ENCODE measurements around the gene SLC32A1.

The SLC32A1 gene

GRCh38 chr20:38748861-38749149, 24.5 kb downstream of the SLC32A1 start:
- no peak for DNase-seq
- intact Hi-C loops (cut with DNase I) = no loop called here

- intact Hi-C loops (cut with DNase I) = loop anchor here (1.0 kb wide), 1 partner anchor 105 kb away; no protein-coding TSS in a partner anchor
- DNase-seq = no peak
Observed at GRCh38 chr20:38751360-38751976, 27.2 kb downstream of the SLC32A1 start.

DNA sequence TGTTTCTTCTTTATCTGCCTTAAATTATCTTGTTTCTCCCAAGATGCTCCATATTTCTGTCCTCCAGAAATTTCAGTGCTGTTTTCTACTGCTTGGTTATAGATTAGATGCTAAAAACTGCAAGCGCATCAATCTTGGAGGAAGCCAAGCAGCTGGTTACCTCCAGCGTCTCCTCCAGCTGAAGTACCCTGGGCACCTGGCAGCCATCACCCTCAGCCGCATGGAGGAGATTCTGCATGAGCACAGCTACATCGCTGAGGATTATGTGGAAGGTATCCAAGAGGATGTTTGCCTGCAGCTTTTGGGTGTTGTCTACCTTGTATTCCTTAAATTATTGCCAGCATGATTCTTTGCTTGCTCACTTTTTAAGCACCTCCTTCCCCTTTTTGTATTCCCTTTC, 27.7 kb downstream of the SLC32A1 start:
- intact Hi-C loops (cut with DNase I) = no loop called here
- DNase-seq = peak in 1 of 10 donors; percentile 62

GRCh38 chr20:38754924-38755323, 30.6 kb downstream of the SLC32A1 start:
- peak in 1 of 10 donors; percentile 64 for DNase-seq
- intact Hi-C loops (cut with DNase I) = loop anchor here (5.0 kb wide), 1 partner anchor 137 kb away; no protein-coding TSS in a partner anchor

DNA sequence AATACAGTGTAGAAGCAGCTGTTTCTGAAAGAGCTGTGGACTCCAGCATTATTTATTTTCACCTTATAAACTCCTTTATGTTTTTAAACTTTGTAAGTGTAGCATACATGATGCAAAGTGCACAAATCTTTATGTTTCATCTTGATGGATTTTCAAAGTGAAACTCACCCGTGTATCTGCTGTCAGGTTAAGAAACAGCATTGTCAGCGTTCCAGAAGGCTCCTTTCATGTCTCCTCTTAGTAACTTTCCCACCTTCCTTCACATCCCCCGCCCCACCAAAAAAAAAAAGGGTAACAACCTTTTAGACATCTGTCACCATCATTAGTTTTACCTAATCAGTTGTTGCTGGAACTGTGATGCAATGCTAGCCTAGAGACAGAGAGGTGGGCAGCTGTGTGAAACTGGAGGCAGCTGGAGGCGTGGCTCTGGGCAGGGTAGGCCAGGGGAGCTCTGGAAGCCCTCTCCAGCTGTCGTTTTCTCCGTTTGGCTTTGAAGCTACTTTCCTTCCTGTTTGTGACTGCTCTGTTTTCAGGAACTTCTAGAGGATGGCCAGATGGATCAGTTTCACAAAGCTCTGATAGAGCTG, 31.1 kb downstream of the SLC32A1 start:
- intact Hi-C loops (cut with DNase I) = loop anchor here (5.0 kb wide), 1 partner anchor 137 kb away; no protein-coding TSS in a partner anchor
- no peak for DNase-seq

GRCh38 chr20:38757145-38757775, 33.0 kb downstream of the SLC32A1 start:
- DNase-seq = no peak
- intact Hi-C loops (cut with DNase I) = loop anchor here (5.0 kb wide), 1 partner anchor 135 kb away; no protein-coding TSS in a partner anchor

- intact Hi-C loops (cut with DNase I) = loop anchor here (5.0 kb wide), 1 partner anchor 133 kb away; no protein-coding TSS in a partner anchor
- no peak for DNase-seq
Observed at GRCh38 chr20:38759106-38759505, 34.8 kb downstream of the SLC32A1 start.

DNA sequence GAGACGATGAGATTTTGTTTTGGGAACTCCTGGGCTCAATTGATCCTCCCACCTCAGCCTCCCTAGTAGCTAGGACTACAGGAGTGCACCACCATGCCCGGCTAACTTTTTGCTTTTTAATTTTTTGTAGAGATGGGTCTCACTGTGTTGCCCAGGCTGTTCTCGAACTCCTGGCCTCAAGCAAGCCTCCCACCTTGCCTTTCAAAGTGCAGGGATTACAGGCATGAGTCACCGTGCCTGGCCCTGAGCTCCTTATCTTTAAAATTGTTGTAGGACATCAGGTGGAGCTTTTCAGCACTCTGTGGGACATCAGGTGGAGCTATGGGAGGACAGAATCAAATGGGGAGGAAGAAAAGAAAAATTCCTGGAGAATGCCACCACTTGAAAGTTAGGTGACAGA, 36.7 kb downstream of the SLC32A1 start:
- DNase-seq = no peak
- intact Hi-C loops (cut with DNase I) = no loop called here

GRCh38 chr20:38762174-38762573, 37.9 kb downstream of the SLC32A1 start:
- intact Hi-C loops (cut with DNase I) = no loop called here
- DNase-seq = no peak

- intact Hi-C loops (cut with DNase I) = no loop called here
- no peak for DNase-seq
Observed at GRCh38 chr20:38763616-38764015, 39.3 kb downstream of the SLC32A1 start.

GRCh38 chr20:38764567-38765318, 40.5 kb downstream of the SLC32A1 start:
- peak in 8 of 10 donors; percentile 47 to 96 (median 75) for DNase-seq
- intact Hi-C loops (cut with DNase I) = no loop called here

DNA sequence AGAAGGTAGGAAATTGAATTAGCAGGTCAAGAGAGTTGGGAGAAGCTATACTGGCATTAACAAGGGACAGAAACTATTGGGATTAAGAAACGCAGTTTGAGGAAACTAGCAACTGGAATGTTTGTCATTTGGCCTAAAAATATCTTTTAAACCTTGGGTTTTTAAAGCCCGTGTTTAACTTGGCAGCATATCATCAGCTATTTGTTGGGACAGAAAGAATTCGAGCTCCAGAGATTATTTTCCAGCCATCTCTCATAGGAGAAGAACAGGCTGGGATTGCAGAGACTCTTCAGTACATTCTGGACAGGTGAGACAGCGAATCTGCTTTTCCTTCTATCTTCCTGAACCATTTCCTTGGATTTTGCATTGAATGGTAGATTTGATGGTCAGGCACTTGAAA, 41.8 kb downstream of the SLC32A1 start:
- intact Hi-C loops (cut with DNase I) = no loop called here
- no peak for DNase-seq

DNA sequence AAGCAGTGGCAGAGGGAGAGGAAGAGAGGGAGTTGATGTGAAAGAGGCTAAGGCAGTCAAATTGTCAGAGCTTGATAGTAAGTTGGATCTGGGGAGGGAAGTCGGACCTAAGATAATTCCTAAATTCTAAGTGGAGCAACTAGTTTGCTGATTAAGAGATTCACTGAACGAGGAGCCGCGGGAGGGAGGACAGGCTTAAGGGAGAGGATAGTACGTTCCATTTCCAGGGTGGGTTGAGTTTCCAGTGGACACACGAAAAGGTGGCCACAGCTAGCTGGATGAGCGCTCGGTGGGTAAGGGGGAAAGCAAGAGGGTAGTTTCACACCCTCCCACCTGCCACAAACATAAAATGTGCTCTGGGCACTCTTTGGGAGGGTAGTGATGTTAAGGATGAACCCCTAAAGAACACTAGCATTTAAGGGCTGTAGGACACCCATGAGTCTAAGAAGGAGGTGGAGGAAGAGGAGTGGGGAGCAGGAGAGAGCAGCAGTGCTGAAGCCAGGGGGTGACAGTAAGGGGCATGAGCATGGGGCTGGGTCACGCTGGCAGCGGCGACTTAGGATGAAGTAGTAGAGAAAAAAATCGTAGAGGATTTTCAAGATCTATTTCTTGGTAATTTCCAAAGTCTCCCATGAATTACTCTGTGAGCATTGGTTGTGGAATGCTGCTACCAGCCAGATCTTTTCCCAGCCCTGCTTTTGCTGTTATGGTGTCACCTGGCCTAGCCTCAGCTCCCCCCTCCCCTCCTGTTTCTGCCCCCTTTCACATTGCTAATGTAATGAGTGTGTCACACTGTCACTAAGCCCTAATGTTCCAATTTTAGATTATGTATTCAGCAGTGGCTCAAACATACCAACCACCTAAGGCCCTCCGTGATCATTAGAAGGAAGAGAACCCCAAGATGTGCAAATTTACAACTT, 45.4 kb downstream of the SLC32A1 start:
- DNase-seq = no peak
- intact Hi-C loops (cut with DNase I) = no loop called here

GRCh38 chr20:38770546-38770945, 46.3 kb downstream of the SLC32A1 start:
- intact Hi-C loops (cut with DNase I) = no loop called here
- DNase-seq = no peak

- DNase-seq = no peak
- intact Hi-C loops (cut with DNase I) = no loop called here
Observed at GRCh38 chr20:38770970-38771369, 46.7 kb downstream of the SLC32A1 start.

DNA sequence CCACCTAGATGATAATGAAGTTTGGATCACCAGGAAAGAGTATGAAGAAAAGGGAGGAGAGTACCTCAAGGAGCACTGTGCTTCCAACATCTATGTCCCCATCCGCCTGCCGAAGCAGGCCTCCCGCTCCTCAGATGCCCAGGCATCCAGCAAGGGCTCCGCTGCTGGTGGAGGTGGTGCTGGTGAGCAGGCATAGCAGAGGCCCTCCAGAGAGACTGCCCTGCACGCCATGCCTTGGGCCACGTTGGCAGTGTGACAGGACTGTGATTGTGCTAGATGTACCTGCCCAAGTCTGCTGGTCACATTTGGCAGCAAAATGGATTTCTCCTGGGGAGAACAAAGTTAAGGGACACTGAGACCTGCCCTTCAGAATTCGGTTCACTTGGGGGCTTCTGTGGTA, 47.3 kb downstream of the SLC32A1 start:
- no peak for DNase-seq
- intact Hi-C loops (cut with DNase I) = no loop called here

GRCh38 chr20:38774167-38774566, 49.9 kb downstream of the SLC32A1 start:
- no peak for DNase-seq
- intact Hi-C loops (cut with DNase I) = no loop called here

GRCh38 chr20:38776363-38776762, 52.1 kb downstream of the SLC32A1 start:
- no peak for DNase-seq
- intact Hi-C loops (cut with DNase I) = no loop called here
